ENCODE data around the gene KCTD1.
A peak's percentile ranks its signal among the peaks of the same experiment; 100 is the strongest.

Gene KCTD1

DNA sequence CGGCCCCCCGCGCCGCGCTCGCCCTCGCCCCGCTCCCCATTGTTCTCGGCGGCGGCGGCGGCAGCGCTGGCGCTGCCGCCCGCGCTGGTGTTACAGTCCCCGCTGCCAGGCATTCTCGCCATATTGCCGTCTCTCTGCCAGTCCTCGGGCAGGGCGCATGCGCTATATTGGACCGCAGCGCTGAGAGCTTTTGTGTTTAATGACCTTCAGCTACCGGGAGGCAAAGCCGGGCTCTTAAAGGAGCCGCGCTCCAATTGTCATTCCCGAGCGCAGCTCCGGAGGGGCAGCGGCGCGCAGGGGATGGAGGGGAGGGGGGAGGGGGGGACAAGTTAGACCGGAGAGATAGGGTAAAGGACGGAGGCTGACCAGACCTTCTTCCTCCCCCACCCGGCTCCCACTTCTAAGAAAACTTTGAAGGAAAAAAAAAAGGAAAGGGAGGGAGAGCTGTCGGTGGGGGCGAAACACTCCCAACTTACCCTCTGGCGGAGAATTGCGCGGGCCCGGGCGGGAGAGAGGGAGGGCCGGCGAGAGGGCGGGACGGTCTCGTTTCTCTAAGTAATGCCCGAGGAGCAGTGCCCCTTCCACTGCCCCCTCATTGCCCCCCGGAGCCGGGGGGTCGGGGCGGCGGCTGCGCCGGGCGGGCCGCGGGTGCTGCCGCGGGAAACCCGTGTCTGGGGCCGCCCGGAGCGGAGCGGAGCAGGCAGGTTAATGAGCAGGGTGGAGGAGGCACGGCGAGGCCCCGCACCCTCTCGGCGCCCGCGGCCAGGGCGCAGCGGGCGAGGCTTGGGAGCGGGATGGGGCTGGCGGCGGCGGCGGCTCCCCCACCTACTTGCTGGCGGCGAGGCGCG is at the start of gene KCTD1:
KCTD1 (minus strand) TSS at position 139 of the 848 bp plus-strand sequence; CDS start at position 122, 17 bp downstream.
- peak; percentile 95 for DNase-seq

DNA sequence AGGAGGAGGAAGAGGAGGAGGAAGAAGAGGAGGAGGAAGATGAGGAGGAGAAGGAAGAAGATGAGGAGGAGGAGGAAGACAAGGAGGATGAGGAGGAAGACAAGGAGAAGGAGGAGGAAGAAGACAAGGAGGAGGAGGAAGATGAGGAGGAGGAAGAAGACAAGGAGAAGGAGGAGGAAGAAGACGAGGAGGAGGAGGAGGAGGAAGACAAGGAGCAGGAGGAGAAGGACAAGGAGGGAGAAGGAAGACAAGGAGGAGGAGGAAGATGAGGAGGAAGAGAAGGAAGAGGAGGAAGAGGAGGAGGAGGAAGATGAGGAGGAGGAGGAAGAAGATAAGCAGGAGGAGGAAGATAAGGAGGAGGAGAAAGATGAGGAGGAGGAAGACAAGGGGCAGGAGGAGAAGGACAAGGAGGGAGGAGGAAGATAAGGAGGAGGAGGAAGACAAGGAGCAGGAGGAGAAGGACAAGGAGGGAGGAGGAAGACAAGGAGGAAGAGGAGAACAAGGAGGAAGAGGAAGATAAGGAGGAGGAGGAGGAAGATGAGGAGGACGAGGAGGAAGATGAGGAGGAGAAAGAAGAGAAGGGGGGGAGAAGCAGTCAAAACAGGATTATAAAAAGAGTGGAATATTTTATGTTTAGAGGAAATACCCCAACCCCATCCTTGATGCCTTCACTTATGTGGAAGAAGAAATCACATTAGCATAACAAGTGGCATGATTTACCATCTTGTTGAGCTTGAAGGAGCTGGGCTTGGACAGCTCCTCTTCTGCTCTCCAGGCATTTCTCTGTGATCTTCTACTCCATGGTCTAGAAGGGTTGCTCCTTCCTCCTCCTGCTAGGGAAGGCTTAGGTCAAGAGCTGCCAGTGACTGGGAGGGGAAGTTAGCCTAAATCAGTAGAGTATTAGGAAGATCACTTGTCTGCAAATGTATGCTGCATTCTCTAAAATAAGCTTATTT is 45.3 kb upstream of the KCTD1 start:
- DNase-seq = no peak

DNA sequence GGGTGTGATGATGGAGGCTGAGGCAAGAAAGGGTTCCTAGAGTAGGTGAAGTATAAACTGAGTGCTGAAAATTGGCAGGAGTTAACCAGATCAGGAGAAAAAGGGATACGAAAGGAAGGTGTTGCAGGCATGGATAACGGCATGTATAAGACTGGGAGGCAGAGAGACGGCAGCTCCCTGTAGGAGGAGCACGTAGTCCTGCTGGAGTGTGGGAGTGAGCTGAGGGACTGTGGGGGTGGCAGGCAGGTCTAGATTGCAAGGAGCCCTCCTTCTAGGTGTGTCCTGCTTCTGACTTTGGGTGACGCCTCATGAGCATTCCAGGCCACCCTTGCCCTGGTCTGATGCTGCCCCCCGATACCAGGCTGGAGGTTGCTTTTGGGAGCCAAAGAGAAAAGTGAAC is 36.4 kb upstream of the KCTD1 start:
- no peak for DNase-seq

DNA sequence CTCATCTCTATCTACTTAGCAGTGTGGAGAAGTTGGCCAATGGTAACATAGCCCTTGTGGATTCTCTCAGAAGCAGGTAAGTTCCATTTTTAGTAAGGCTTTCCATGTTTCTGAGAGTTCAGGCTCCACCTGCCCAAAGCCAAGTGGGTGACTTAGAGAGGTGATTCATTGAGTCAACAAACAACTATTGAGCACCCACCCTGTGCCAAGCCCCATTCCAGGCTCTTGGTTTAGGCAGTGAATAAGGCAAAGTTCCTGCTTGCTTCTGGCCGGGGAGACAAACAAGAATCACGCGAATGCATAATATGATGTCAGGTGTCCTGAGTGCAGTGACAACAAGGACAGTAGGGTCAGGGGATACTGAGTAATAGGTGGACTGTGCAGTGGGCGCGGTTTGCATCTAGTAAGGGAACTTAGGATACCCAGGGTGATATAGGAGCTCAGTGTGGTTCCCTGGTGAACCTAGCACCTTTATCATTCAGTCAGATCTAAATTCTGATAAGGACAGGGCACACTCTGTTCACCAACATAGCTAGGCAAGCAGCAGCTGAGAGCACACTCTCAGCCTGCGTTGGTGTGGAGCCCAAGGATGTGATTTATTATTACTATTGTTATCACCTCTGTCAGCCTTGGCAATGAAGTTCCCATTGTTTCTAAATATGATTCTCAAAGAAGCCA is 31.7 kb upstream of the KCTD1 start:
- no peak for DNase-seq

DNA sequence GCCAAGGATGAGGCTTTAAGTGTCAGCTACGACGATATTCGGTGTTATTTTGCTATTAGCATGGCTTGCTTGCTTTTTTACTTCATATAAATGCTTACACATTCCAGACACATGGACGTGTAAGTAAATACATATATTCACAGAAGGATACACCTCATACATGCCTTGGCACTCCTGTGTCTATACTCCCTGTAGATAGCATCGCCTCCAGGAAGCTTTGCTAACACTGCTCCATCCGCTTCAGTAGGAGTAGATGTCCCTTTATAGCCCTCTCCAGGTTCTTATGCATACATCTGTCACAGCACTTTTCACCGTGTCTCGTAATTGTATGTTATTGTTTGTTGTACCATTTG is 27.5 kb upstream of the KCTD1 start:
- no peak for DNase-seq

DNA sequence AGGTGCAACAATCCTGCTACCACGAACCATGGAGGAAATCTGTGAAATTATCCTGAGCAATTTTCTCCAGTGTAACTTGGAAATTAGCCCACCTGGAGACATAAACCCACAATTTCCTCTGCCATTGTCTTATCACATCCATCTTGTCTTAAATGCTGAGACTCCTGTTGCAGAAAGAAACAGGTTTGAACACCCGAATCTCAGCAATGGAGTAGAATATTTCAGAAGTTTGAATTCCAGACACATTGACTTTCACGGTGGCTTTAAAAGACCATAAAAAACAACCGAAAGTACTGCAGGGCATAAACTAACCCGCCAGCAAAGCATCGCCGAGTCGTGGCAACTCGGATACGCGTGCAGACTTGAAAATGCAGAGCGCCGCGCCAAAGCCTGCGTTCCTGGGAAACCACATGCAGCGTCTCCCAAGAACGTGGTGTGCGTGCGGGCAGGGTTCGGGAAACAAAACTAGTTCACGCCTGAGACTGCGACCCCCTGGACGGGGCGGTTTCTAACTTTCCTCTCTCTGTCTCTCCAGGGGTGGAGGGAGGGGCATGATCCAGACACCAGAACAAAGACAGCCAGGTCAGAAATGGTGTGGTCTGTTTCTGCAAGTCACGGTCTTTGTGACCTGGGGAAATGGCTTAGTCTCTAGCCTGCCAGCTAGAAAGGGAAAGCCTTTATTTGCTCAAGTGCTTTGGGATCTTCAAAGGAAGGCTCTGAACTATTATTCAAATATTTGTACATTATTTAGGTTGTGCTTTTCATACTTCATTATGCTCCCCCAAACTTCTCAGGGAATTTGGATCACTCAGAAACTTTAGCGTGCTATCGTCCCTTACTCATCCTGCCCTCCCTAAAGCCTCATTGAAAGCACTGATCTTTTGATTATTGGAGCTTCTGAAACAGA is 26.9 kb upstream of the KCTD1 start:
- peak; percentile 32 for DNase-seq

DNA sequence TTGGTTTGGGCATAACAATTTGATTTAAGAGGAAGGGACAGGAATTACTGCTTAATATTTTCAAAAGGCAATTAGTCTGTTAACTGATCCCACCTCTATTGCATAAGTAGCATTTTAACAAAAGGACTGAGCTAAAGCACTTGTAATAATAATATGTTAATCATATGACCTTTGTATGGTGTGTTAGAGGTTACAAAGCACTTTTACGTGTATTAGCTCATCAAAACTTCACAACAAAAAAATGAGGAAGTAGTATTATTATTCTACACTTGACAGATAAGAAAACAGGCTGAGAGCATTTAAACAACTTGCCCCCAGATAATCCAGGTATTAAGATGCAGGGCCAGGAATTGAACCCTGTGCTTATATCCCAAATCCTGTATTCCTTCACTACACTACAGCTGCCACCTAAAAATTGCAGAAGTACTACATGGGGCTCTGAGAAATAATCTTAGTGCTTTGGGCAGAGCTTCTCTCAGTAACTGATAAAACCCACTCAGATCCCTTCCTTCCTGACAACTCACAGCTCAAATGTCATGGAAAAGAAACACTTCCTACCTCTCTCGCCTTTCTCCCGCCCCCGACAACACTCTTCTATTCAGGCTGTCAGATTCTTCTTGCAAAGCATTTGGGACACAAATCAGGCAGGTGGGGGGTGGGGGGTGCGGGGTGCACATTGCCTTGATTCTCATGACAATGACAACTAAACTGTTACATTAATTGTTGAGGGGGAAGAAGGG is 20.7 kb upstream of the KCTD1 start:
- DNase-seq = no peak

DNA sequence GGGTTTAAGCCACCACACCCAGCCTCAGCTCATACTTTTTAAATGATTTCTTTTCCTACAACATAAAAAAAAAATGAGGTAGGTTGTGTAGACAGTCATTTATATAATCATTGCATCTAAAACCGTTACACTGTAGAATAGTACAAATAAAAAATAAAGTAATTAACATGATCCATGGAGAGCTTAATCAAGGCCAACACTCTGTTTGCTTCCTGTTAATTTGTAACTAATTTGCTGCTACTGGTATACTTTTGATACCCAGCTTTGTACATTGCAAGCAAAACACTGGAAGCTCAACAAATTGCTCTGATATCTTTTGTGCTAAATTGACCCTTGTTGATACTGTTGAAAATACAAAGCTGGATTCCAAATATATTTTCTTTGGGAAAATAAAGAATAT is 20.2 kb upstream of the KCTD1 start:
- no peak for DNase-seq

DNA sequence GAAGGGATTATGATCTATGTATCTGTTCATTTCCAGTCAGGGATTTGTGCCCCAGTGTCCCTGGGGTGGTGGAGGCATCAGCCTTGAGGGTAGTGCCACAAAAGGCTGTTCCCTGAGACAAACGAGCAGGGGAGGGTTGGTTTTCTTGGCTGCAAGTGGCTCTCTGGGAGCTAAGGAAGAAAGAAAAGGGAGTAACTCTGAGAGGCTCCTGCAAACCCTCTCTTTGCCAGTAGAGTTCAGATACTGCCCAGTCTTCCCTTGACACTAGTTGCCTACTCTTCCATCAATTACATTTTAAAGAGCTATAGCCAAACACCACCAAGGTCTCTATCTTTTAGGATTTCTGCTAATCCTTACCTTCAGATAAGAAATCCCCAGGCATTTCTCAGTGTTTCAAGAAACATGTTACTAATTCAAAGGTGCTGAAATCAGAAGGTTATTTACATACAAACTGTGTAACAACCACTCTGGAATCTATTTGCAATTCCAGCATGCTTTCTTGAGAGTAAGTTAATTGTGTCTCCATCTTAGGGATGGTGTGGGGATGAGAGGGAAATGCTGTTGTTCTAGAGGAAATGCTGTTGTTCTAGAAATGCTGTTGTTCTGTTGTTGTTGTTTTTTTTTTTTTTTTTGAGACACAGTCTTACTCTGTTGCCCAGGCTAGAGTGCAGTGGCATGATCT is 18.7 kb upstream of the KCTD1 start:
- no peak for DNase-seq

DNA sequence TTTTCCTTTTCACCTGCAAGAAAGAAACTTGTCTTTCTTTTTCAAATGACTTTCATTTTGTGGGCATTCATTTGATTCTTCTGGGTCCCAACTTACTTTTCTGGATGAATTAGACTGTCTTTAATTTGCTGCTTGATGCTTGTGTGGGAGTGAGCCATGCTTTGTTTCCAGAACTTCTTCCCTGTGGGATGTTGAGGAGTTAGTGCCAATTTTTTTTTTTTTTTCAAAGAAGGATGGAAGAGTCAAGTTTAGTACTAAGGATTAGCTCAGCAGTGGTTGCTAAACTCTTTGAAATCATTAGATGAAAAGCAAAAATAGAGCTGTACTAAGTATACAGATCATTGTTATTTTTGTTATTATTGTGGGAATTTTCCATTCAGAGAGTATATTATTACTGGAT is 17.2 kb upstream of the KCTD1 start:
- DNase-seq = no peak

DNA sequence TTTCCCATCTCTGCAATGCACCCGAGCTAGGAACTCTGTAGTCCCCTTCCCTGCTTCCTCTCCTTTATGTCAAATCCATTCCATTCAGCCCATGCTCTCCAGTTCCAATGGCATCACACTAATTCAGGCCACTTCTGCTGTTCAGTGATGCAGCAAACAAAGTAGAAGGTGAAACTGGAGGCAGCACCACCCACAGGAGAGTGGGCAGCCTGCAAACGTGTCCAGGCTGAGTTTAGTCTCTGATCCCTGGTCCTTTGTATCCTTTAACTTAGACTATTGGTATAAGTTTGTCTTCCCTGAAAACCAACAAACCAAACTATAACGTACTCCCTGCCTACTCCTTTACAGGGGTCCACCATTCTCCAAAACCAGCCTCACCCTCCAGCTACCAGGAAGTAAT is 14.7 kb upstream of the KCTD1 start:
- no peak for DNase-seq

DNA sequence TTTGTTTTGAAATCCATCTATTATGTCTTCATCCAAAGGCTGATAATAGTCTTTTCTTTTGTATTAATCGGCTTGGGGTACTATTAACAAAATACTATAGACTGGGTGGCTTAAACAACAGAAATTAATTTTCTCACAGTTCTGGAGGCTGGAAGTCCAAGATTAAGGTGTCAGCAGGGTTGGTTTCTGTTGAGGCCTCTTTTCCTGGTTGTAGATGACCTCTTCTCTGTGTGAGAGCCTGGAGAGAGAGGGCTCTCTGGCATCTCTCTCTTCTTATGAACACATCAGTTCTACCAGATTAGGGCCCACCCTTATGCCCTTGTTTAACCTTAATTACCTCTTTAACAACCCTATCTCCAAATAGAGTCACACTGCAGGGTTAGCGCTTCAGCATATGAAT is 14.2 kb upstream of the KCTD1 start:
- no peak for DNase-seq

DNA sequence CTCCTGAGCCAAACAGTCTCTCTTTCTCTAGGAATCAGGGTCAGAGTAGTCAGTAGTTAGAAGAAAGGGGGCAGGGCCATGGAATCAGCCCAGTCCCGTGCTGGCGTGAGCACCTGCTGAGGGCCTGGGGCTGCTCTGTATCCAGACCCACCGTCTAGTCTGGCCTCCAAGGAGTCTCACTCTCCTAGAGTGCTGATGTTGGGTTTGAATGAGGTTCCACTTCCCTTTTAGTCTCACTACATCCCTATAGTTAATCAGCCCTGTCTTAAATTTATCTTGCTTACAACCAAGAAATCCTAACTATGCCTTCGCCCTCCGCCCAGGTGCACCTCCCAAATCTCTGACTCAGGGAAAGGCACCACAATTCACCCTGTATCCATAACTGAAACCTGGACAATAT is 13.4 kb upstream of the KCTD1 start:
- no peak for DNase-seq

DNA sequence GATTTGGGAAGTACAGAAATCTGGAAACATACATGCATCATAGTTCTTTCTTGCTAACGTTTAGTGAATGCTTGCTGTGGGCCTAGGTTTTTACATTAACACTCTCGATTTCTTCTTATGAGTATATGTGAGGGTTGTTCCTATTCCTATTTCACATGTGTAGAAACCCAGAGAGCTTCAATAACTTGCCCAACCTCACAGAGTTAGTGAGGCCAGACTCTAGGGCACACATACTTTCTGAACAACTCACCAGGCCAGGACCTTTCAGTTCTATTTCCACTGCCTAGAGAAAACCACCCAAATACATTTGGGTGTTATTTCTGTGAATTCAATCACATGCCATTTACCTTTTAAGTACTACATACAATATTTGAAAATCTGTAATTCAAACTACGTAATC is 8.2 kb upstream of the KCTD1 start:
- DNase-seq = no peak

DNA sequence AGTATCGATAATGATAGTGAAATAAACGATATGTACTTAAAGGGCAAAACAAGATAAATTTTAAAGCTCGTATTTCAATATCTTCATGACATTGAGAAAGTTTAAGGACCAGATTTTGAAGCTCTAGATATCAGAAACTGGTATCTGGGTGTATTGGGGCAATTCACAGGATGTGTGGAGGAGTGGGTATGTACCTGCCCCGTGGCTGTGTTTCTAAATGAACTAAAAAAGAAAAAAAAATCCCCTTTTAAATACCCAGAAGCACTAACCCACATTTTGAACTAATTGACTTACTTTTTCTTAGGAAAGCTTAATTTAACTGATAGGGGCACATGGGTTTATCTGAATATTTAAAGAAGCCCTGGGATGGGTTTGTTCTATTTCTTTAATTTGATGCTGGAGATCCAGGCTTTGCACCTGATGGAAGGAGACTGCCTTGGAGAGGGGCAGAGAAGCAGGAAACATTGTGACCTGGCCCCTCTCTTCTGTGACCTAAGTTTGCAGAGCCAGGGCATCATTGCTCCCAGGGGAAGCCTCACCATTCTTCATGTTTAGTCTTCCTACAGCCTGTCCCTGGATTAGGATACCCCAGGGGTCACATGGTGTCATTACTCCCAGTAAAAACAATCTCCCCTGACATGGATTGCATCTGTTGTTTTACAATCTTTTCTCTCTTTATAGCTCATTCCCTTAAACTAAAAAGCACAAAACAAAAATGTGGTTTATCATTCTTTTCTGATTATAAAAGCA is 7.6 kb upstream of the KCTD1 start:
- DNase-seq = no peak

DNA sequence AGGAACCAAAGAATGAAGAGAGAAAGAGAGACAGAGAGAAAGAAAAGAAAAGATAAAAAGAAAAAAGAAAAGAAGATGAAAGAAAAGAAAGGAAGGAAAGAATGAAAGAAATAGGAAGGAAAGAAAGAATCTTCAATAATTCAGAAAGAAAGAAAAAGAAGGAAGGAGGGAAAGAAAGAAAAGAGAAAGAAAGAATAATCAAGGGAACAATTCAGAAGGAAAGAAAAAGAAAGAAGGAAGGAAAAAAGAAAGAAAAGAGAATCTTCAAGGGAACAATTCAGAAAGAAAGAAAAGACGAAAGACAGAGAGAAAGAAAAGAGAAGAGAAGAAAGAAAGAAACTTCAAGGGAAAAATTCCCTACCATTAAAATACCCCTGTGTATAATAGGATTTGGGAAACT is 5.6 kb upstream of the KCTD1 start:
- DNase-seq = no peak

DNA sequence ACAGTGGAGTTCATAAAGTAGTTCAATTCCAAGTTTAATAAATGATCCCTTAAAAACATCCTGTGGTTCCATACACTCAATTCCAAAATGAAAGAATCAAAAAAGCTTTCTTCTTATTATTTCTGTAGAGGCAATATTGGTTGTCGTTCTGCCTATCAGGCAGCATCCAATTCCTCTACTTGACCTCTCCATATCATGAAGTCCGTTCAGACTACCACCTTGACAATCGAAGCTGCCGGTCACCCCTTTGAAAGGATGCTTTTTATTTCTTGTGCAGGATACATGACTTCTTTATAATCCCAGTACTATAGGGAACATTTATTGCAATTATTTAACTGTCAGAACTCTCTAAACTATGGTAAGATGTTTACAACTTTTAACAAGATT is 3.3 kb upstream of the KCTD1 start:
- DNase-seq = no peak

DNA sequence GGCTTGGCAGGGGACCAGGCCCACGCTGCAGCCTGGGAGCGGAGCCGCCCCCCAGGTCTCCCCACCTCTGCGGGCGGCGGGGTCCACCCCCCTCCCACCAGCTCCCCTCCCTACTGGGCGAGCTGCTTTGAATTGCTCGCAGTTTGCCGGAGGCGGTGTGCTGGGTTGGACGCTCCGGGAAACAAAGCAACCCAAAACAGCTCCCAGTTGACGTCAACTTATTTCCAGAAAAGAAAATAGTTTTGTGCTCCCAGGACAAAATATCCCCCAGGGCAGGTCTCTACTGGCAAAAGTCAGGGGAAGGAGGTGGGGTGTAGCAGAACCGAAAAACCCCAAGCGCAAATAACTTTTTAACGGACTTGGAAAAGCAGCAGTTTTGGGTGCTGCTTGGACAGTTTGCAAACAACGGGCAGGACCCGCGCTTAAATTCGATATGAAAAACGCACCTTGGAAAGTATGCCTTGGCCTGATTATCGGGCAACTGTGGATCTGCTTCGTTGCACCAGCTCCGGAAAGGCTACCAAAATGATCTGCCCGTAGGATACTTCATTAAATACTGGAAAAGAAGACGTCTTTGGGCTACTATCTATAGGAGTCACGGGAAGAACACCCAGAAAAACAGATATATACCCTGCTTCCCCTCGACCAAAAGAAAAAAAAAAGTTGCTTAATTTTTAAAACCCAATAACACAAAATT is 2.8 kb upstream of the KCTD1 start:
- peak; percentile 11 for DNase-seq

DNA sequence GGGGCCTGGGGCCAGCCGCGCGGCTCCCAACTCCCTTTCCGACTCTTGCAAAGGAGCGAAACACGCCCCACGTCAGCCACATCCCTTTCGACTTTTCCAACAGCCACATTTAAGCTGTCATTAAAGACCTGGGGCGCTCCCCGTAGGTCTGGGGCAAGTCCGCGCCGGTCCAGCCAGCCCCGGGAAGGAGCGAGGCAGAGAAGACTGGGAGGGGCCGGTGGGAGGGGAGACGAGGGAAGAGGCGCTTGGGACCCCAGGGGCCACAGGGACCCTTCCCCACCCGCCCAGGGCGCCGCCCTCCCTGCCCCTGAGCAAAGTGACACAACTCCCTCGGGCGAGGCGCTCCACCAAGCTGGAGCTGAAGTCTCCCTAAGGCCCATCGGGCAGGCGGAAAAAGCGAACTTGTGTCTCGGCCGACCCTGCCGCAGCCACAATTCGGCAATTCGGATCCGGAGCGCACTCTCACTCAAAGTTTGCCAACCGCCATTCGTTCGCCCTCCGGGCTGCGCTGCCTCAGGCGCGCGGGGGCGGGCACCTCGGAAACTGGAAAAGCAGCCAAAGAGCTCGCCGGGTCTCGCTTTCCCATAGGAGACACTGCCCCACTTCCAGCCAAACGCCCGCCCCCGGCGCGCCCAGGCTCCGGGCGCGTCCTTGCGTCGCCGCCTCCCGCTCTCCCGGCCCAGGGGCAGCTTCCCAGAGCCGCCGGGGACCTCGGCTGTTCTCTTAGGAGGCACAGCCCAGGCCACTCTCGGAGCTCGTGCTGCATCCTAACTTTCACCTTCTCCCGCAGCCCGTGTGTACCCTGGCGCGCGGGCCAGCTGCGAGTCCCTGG is 1.1 kb upstream of the KCTD1 start:
- peak; percentile 43 for DNase-seq

All from hematopoietic multipotent progenitor cell treated with erythropoietin and hydrocortisone succinate and interleukin-3 and kit ligand, for 6 days (in vitro differentiated cells).